Adrenal gland (tissue), 12 donors: ENCODE data around the gene C12orf43. TPM values are rescaled to one million over a fixed set of nuclear protein-coding genes. Genes with fewer than 3 reads are reported as not detected.

Experiments
- DNase-seq, 7 donors: peaks; one replicate each; pipeline ENCODE4 v3.0.0-alpha.2; 2019 to 2020
- H3K27ac ChIP-seq, 5 donors: fragments of 200-600 bp; sonication (generic) in 4 of 5; 1 replicate in 3 of 5; 2 replicates in 2 of 5; pipeline versions ENCODE4 v1.5.1 to v1.8.0; 2016 to 2020; ENCODE audit warnings: mild to moderate bottlenecking in 1 of 5
- H3K27me3 ChIP-seq: fragments of 200-600 bp; 2 replicates; pipeline ENCODE4 v1.8.0; 2021
- H3K36me3 ChIP-seq, 2 donors: fragments of 200-600 bp; replicated peaks in 1 of 2; 1 replicate in 1 of 2; 2 replicates in 1 of 2; pipeline versions ENCODE4 v1.5.1 to v1.8.0; 2018 to 2022
- H3K4me1 ChIP-seq, 2 donors: fragments of 200-600 bp; replicated peaks in 1 of 2; 1 replicate in 1 of 2; 2 replicates in 1 of 2; pipeline versions ENCODE4 v1.5.1 to v1.8.0; 2018 to 2021
- H3K4me3 ChIP-seq, 4 donors: fragments of 200-600 bp; sonication (generic) in 3 of 4; one replicate each; pipeline ENCODE4 v1.5.1; 2016 to 2018
- H3K9me3 ChIP-seq, 3 donors: fragments of 200-600 bp; sonication (generic) in 1 of 3; replicated peaks in 1 of 3; 1 replicate in 2 of 3; 2 replicates in 1 of 3; pipeline versions ENCODE4 v1.5.1 to v1.8.0; 2016 to 2021
- POLR2A ChIP-seq, 2 donors: fragments of 450-650 bp; IDR thresholded peaks; one replicate each; pipeline ENCODE4 v1.6.1; 2017; ENCODE audit warnings: antibody characterized with exemption in 2 of 2, mild to moderate bottlenecking in 2 of 2, moderate library complexity in 1 of 2
- WGBS, 4 donors: extraction: QIAGEN DNeasy Blood & Tissue Kit in 2 of 4; methylation state at CpG; one replicate each; pipeline versions ENCODE4 v1.1.5 to v1.1.7; 2013 to 2017; 5-methylcytosine and 5-hydroxymethylcytosine counted together
- intact Hi-C, 2 donors: fragments of 100-400 bp; cut with DNase I; formaldehyde crosslinking; loops; one replicate each; pipeline versions ENCODE4 v1.14.1 to v1.15.0; 2022 to 2023
- polyA plus RNA-seq, 3 donors: library from polyadenylated mRNA; stranded (reverse); fragments of 200-250 nt in 2 of 3; fragments of 350-450 nt in 1 of 3; fragmentation: Illumina TruSeq in 1 of 3; extraction: RNeasy Lipid Tissue Mini Kit (QIAGEN cat#74804) in 1 of 3; gene quantifications; one replicate each; pipeline ENCODE4 v1.2.3, GENCODE V29; 2013 to 2014
- total RNA-seq, 9 donors: library from RNA; depleted of rRNA in 4 of 9; stranded (reverse); fragments of >200 nt in 4 of 9; fragments of 120-200 nt in 1 of 9; fragmentation: NEBNext Ultra II Directional in 1 of 9; extraction: Animal tissue kit (Norgen Biotek cat#: 25700) in 1 of 9; gene quantifications; one replicate each; pipeline versions ENCODE4 v1.1.0 to v1.2.4, GENCODE V29; 2013 to 2023
- TF ChIP-seq, protein P1 (sequence below), 6 experiments: fragments of 450-650 bp in 4 of 6; fragments of 200-600 bp in 2 of 6; sonication (generic) in 1 of 6; IDR thresholded peaks; 1 replicate in 5 of 6; 2 replicates in 1 of 6; pipeline versions ENCODE4 v1.5.1 to v1.8.0; 2016 to 2021; ENCODE audit warnings: antibody characterized with exemption in 6 of 6, mild to moderate bottlenecking in 2 of 6, moderate library complexity in 1 of 6
- donor health status: healthy with polysubstance abuse.
- donor health status: Bipolar disorder and iron deficiency.
- donor health status: DM: yes; HTN: yes; CAD: no.
- donor health status: DM: no; HTN: no; CAD: no.
- donor health status: DM: no; HTN: no; CAD: no.
- donor health status: DM: yes; HTN: yes; CAD: no.

C12orf43 gene
- total and polyA plus RNA-seq, 12 donors = 8.9 to 20.0 (median 13.5) TPM

DNA sequence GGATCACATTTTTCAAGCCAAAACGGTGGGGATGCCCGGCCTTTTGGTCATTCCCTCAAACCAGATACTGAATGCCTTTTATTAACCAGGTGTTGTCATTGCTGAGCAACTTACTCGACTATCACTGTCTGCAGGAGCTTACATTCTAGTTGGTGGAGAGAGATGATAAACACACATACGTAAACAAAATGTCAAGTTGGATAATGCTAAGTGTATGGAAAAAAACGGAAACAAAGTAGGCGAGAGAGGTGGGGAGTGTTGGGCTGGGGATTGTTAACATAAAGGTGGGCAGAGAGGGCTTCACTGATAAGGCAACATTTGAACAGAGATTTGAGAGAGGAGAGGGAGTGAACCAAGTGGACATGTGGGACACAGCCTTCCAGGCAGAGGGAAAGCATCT lies 4.5 kb downstream of the C12orf43 start:
- intact Hi-C loops = no loop called here
- H3K4me1 ChIP-seq = peaks cover 7 to 8% of the 10 kb centered on the region in 2 donors
- no peak for TF ChIP-seq POLR2A (IDR thresholded peaks at IDR 0.05)
- TF ChIP-seq, protein P1, sequence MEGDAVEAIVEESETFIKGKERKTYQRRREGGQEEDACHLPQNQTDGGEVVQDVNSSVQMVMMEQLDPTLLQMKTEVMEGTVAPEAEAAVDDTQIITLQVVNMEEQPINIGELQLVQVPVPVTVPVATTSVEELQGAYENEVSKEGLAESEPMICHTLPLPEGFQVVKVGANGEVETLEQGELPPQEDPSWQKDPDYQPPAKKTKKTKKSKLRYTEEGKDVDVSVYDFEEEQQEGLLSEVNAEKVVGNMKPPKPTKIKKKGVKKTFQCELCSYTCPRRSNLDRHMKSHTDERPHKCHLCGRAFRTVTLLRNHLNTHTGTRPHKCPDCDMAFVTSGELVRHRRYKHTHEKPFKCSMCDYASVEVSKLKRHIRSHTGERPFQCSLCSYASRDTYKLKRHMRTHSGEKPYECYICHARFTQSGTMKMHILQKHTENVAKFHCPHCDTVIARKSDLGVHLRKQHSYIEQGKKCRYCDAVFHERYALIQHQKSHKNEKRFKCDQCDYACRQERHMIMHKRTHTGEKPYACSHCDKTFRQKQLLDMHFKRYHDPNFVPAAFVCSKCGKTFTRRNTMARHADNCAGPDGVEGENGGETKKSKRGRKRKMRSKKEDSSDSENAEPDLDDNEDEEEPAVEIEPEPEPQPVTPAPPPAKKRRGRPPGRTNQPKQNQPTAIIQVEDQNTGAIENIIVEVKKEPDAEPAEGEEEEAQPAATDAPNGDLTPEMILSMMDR (IDR thresholded peaks at IDR 0.05) = no peak
- H3K36me3 ChIP-seq = peaks cover 0 to 27% of the 10 kb centered on the region in 2 donors
- no peaks in the 10 kb centered on the region for H3K9me3 ChIP-seq
- H3K27ac ChIP-seq = no peak overlapping the region
- WGBS, 4 donors = 85 to 90% (median 88%) methylated on average over 6 of the region's 6 CpGs
- DNase-seq = no peak
- H3K27me3 ChIP-seq = no peaks in the 10 kb centered on the region
- H3K4me3 ChIP-seq = no peak overlapping the region

DNA sequence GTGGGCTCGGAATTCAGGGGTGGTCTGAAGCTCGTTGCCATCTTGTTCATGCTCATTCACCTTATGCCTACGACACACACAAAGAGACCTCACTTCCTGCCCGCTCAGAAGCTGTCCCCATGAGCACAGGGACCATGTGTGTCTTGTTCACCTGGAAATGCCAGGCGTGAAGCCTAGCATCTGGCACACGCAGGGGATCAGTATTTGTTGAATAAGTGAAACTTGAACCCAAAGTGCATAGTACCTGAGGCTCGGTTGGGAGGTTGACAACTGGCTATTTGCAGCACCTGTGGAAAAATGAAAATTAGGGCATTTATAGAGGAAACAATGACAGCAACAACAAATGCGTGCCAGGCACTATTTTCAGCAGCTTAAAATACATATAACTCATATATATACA lies 5.4 kb downstream of the C12orf43 start:
- peaks cover 7% of the 10 kb centered on the region in 2 donors for H3K4me1 ChIP-seq
- 85 to 95% (median 90%) methylated on average over 7 to 8 of the region's 8 CpGs for WGBS, 4 donors
- no peaks in the 10 kb centered on the region for H3K27me3 ChIP-seq
- no peaks in the 10 kb centered on the region for H3K9me3 ChIP-seq
- intact Hi-C loops = no loop called here
- peaks cover 0 to 31% of the 10 kb centered on the region in 2 donors for H3K36me3 ChIP-seq
- H3K27ac ChIP-seq = no peak overlapping the region
- no peak overlapping the region for H3K4me3 ChIP-seq
- DNase-seq = no peak
- TF ChIP-seq, protein P1 (IDR thresholded peaks at IDR 0.05) = no peak
- no peak for TF ChIP-seq POLR2A (IDR thresholded peaks at IDR 0.05)

DNA sequence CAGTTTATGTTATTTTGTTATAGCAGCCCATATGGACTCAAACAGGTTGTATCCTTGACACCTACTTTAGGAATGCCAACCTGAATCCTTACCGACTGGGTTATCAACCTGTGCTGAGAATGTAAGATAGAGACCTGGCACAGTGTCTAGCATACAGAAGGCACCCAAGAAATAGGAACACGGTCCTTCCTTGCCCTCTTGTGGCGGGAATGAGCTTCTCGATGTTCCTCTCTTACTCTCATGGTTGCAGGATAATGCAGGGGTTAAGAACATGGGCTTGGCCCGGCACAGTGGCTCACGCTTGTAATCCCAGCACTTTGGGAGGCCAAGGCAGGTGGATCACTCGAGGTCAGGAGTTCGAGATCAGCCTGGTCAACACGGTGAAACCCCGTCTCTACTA lies 6.5 kb downstream of the C12orf43 start:
- no peak overlapping the region for H3K4me3 ChIP-seq
- no peaks in the 10 kb centered on the region for H3K4me1 ChIP-seq
- no peaks in the 10 kb centered on the region for H3K9me3 ChIP-seq
- no peaks in the 10 kb centered on the region for H3K27me3 ChIP-seq
- WGBS, 4 donors = 73 to 83% (median 76%) methylated on average over 10 of the region's 10 CpGs
- H3K27ac ChIP-seq = no peak overlapping the region
- peaks cover 0 to 32% of the 10 kb centered on the region in 2 donors for H3K36me3 ChIP-seq
- DNase-seq = no peak
- TF ChIP-seq, protein P1 (IDR thresholded peaks at IDR 0.05) = peak in 2 of 6 experiments; percentile 19 to 32
- no peak for TF ChIP-seq POLR2A (IDR thresholded peaks at IDR 0.05)
- intact Hi-C loops = no loop called here

DNA sequence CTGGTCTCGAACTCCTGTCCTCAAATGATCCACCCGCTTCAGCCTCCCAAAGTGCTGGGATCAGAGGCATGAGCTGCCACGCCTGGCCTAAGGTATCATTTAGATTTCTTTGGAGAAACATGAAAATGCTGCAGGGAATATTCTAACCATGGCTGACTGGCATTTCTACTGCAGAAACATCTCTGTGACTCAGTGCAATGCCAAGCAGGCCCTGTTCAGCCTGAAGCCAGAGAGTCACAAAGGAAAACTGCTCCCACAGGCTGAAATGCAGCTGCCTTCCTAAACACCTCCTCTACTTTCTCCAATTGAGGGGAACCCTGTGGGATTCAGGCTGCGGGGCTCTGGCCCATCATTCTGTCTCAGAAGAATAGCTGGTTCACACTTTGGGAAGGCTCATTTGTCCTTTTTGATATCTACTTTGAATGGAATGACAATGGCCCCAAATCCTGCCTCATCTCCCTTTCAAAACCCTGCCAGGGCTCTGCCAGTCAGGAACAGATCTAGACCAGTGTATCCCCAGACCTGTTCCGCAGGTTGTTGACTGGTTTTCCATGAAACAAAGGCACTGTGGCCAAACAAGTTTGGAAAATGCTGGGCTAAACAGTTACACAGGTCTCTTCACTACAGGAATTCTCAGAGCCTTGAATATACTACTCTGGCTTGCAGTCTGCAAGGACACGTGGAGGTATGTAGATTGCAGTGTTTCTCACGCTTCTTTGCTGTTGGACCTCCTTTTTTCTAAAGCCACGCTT lies 7.8 kb downstream of the C12orf43 start:
- DNase-seq = no peak
- Histone ChIP-seq H3K27ac (no peak overlapping the region), H3K4me1 (no peaks in the 10 kb centered on the region), H3K4me3 (no peak overlapping the region), H3K36me3 (peaks cover 0 to 44% of the 10 kb centered on the region in 2 donors), H3K9me3 (no peaks in the 10 kb centered on the region), H3K27me3 (no peaks in the 10 kb centered on the region)
- intact Hi-C loops = no loop called here
- WGBS, 4 donors = 88 to 98% (median 96%) methylated on average over 8 of the region's 8 CpGs
- TF ChIP-seq, protein P1 (IDR thresholded peaks at IDR 0.05) = no peak
- TF ChIP-seq POLR2A (IDR thresholded peaks at IDR 0.05) = no peak
